IPS DF 4.7 (cell line): ENCODE measurements around the gene TSTD2.

Experiments
- DNase-seq: peaks from one replicate; pipeline ENCODE4 v3.0.0-alpha.2; 2013; ENCODE audit warnings: low spot score; ENCODE audit errors: extremely low read depth

TSTD2 gene

DNA sequence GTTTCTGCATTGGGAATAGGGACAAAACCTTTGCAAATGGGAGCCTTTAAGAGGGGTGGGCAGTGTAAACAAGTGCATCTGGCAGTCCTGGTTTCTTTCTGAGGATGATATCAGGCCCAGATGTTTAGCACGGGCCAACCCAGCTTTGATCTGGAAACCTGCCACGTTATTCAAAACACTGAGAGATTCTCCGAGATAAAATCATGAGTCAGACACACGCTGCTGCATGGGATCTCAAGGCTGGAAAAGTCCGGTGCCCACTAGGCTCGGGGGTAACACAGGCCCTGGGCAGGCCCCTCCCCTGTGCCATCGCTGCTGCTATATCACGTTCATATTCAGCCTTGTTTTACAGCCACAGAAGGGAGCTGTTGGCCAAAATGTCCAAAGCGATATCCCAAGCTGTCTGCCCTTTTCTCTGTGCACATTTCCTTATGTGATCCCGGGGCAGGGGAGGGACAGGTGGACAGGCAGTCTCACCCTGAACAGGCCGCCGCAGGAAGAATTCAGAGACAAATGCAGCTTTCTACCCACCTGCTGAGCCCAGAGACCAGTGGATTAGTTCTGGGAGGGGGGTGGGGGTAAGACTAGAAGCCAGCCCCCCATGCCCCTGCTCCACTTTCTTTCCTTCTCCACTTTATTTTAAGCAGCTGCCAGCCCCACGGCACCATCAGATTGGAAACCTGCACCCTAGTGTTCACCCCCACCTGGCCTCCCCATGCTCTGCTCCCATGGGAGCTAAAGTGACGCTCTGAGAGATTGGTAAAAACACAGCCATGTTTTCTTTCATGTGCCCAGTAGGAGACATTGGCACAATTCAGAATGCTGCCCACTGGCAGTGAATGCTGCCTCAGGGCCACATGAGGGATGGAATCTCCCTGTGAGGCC is 68.6 kb downstream of the TSTD2 start:
- no peak for DNase-seq

DNA sequence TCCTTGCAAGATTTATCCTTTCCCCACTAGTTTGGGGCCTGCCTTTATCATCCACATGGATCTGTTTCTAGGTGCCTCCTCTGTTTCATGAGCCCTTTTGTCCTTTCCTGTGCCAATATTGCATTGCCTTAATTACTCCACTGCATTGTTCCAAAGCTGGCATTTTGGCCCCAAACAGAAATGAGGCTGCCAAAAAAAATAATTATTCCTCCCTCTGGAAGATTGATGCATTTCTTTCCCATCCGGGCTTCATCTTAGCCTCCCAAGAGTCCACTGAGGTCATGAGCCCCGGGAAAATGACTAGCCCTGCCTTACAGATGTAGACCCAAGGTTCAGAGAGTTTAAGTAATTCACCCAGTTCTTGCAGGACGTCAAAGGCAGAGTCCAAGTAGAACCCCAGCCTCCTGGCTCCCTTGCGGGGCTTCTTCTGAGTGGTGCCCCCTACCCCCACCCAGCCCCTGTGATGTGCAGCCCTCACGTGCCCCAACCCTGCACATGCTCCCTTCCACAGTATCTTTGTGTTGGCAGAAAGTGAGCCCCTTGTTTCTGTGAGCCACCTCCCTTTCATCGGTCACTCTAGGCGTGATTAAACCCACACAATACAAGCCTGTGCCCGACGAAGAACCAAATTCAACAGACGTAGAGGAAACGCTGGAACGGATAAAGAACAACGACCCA is 69.6 kb downstream of the TSTD2 start:
- DNase-seq: no peak

DNA sequence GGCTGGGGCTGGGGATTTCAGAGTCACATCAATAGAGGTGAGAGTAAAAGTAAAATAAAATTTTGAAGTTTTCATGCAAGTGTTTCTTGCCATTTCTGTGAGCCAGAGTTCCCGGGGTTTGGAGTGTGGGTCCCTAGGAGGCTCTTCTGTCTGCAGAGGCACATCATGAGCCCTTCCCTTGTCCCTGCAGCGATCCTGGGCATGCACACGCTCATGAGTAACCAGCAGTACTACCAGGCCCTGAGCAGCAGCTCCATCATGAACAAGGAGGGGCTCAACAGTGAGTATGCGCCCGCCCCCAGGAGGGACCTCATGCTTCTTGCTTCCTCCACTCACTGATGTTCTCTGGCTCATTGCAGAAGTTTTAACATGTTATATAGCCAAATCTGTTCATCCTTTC is 70.6 kb downstream of the TSTD2 start:
- no peak for DNase-seq

DNA sequence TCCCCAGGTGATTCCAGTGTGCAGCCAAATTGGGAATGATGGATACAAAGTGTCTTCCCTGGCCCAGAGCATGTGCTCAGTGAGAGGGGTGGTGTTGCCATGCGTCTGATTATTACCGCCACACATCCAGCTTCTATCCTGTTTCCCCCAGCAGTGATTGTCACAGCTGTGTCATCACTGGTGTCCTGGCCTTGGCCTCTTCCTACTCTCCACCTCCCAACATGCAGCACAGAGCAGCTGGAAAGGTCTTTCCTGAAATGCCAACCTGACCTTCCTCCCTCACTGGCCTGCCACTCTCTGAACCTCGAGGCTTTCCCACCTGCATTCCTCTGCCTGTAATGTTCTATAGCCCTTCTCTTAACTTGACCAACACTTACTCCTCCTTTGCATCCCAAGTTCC is 71.7 kb downstream of the TSTD2 start:
- DNase-seq: no peak

DNA sequence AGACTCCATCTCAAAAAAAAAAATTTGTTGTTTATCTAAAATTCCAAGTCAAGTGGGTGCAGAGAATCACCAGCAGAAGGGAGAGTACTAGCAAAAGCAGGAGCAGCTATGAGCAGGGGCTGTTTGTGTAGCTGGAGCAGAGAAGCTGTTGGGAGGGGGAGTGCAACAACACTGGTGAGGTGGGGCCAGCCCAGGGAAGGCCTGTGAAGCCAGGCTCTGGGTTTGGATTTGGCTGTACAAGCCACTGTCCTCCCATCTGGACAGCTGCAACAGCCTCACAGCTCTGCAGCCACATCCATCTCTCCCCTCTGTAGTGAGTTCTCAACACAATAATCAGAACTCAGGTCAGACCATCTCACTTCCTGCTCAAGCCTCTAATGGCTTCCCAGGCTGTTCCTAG is 72.3 kb downstream of the TSTD2 start:
- no peak for DNase-seq

DNA sequence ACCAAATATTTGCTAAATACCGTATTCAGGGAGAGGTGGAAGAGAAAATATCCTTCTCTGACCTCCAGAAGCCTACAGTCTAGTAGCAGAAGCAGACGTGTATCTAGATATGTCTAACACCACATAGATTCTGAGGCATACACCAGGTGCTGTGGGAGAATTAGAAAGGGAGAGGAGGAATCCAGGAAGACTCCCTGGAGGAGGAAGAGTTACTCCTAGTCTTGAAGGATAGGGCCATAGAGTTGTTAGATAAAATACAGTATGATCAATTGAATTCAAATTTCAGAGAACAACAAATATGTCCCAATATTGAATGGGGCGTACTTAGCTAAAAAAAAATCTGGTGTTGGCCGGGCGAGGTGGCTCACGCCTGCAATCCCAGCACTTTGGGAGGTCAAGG is 73.0 kb downstream of the TSTD2 start:
- DNase-seq: no peak

DNA sequence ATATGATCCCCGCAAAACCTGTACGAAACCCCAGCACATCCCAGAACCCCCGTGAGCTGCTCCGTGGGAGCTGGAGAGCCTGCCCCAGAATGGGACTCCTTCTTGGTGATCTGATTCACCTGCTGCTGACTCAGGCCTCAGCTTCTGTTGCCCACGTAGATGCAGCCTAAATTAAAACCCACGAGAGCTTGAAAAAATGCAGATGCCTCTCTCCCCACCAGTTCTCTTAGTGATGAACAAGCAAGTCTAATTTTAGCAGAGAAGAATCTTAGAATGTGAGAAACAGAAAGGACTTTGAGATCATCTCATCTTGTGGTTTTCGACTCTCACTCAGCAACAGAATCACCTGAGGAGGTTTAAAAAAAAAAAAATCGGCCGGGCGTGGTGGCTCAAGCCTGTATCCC is 74.1 kb downstream of the TSTD2 start:
- DNase-seq: no peak

DNA sequence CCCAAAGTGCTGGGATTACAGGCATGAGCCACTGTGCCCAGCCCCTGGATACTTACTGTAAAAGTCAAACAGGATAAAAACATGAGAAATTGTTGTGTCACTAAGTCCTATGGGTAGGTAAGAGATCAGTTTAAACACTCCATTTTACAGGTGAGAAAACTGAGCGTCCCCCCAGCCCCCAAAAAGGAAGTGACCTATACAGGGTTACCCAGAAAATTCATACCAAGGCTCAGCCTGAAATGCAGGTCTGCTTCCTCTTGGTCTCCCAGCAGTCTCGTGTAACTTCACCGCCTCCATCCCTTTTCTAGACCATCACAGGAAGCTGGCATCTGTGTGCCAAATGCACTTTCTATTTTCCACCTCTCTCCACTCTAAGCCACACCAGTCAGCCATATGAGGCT is 74.5 kb downstream of the TSTD2 start:
- DNase-seq: no peak

DNA sequence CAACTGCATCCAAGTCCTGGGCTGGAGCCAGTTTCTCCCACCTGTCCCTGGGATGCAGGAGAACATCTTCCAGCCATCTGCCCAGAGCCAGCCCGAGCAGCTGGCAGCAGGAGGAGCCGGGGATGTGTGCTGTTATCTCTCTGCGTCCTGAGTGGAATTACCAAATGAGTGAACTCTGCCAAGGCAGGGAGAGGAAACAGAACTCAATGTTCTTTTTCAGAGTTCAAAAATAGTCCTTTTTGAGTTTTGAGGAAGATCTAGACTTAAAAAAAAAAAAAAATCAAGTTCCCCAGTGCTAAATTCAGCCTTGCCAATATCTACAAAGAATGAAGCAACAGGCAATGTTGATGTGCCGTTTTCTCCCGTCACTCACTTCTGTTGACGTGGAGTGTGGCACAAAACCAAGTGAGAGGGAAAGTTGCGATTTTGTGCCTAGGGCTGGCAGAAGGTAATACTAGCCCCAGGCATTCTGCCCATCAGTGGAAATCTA is 75.5 kb downstream of the TSTD2 start:
- no peak for DNase-seq

DNA sequence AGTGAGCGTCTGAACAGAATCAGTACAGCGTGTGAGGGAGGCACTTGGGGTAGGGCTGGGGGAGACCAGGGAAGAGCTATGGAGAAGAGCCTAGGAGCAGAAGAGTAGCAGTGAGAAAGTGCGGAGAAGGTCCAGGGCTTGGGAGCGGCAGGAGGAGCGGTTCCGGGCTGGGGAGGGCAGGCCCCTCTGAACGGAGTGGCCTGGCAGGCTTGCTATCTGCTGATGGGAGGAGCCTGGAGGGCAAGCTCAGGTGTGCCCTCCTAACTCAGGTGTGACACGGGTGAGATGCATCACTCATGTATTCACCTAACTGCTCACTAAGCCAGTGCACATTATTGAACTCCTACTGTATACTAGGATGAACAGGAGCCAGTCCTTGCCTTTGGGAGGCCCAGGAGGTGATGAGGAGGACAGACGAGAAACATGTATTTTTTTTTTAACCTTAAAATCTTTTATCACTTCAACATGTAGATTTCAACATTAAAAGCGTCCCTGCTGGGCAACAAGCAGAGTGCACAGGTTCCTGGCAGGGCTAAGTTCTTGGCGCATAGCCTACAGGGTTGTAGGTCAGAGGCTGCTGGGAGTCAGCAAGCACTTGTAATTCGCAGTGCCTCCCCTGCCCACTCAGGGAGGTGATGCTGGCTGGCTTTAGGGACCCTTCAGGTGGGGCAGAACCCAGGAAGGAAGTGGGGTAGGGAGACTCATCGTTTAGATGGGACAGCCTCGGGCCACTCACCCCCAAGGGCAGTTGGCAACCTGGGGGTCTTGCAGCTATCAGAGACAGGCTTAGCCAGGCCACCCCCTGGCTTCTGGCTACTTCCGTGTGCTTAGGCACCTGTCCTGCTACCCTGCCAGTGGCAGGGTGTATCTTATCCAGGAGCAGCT is 76.2 kb downstream of the TSTD2 start:
- no peak for DNase-seq

DNA sequence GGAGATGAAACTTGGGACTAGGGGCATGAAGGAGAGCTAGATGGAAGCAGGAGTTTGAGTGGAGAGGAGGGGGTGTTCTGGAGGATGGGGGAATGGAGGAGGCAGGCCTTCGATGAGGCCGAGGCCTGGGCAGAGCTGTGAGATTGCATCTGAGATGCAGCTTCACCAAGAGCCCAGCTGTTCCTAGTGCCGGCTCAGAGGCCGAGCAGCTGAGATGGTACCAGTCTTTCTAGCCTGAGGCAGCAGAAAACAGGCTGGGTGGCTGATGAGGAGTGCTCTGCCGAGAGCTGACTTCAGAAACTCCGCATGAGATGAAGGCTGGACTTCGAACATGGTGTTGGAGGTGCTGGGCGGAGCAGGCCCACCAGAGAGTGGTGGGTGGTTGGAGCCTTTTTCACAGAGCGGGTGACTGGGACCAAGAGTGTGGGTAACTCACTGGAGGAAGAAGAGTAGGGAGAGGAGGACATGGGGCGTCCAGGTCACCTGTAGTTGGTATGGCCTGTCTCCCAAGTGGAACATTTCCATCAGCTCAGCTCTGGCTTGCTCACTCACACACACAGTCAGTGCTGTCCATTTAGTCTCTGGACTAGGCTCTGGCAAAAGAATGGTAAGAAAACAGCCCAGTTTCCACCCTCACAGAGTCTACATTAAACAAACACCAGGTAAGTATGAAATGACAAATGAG is 77.0 kb downstream of the TSTD2 start:
- DNase-seq: no peak

DNA sequence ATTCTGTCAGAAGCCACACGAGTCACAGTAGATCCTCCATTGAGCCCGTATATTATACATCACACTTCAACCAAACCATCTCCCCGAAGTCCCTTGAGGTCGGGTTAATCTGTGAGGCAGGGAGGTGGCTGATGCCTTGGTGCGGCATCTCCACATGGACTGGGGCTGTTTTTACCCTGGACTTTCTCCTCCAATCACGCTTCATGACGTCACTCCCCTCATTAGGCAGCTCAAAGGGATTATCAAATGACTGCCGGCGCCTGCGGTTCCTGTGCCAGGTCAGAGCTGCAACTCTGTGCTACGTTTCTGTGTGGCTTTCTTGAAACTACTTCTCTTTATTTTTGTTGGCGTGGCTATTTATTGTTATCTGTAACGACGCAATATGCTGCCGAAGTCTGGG is 78.0 kb downstream of the TSTD2 start:
- no peak for DNase-seq

DNA sequence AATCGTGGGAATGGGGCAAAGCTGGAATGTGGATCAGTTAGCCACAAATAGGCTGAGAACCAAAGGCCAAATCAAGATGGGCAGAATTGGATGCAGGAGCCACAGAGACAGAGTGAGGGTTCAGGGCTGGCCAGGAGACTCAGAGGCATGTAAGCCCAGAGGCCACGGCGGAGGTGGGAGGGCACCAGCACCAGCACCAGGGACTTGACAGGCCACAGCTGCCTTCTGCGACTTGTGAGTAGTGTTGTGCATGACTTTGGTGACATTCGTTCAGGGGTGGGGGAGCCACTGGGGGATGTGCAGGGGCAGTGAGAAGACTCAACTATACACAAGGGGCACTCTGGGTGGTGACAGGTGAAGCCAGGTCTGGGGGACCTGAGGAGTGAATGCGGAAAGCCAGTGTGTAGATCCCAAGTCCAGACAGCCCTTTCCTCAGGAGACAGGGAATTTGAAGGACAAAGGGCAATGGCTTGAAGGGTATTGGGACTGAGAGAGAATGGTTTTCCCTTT is 78.5 kb downstream of the TSTD2 start:
- no peak for DNase-seq

DNA sequence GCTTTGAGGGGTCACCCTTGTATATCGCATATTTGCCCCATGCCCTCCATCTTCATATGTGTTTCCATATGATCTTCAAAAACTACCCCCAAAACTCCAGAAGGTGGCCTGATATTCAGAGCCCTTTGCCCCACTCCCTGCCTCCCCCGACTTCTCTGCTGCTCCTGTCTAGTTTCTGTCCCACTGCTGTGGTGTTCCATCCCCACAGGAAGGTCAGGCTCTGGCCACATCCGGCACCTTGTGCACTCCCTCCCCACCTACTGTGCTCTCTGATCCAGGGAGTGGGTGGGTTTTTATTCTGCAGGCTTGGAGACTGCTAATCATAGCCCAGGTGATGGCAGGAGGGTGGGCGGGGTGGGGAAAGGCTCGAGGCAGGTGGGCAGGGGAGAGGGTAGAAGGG is 79.3 kb downstream of the TSTD2 start:
- DNase-seq: no peak

DNA sequence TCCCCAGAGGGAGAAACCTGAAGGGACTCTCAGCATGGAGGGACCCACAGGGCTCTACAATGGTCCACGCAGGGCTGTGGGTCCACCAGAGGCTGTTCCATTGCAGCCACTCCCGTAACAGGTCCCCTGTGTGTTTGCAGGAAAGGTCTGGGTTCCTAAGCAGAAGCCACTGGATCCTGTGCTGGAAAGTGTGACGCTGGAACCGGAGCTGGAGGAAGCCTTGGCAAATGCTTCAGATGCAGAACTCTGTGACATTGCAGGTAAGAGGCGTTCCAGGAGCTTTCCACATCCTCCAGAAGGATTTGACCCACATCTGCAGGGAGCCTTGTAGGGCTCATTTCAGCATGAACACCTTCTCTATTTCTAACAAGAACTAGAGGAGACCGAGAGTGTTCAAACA is 80.0 kb downstream of the TSTD2 start:
- DNase-seq: no peak

DNA sequence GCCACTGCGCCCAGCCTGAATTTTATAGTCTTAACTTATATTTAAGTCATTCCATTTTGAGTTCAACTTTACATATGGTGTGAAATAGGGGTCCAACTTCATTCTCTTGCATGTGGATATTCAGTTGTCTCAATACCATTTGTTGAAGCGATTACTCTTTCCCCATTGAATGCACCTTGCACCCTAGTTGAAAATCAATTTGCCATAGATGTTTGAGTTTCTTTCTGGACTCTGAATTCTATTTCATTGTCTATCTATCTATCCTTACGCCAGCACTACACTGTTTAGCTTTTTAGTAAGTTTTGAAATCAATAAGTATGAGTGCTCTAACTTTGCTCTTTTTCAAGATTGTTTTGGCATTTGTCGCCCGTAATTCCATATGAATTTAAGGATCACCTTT is 81.9 kb downstream of the TSTD2 start:
- DNase-seq: no peak

DNA sequence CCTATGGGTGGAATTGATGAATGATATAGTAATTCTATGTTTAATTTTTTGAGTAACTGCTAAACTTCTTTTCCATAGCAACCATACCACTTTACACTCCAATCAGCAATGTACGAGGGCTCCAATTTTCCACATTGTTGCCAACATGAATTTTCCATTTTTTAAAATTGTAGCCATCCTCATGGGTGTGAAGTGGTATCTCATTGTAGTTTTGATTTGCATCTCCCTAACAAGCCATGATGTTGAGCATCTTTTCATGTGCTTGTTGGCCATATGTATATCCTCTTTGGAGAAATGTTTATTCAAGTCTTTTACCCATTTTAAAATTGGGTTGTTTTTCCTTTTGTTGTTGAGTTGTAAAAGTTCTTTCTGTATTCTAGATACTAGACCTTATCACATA is 82.8 kb downstream of the TSTD2 start:
- DNase-seq: no peak
